HG03103 (cell line): ENCODE measurements around the gene ZNF492.
"Not testable (repeated sequence)": the region's sequence is repeated elsewhere in the genome, so short reads cannot be mapped to it uniquely, and the experiment has no call there.

Experiments
- ATAC-seq: cut with Tn5 transposase; IDR thresholded peaks from one replicate; pipeline ENCODE4 v1.9.1; 2021; ENCODE audit warnings: low read depth; ENCODE audit not compliant: unreplicated experiment

Gene ZNF492

DNA sequence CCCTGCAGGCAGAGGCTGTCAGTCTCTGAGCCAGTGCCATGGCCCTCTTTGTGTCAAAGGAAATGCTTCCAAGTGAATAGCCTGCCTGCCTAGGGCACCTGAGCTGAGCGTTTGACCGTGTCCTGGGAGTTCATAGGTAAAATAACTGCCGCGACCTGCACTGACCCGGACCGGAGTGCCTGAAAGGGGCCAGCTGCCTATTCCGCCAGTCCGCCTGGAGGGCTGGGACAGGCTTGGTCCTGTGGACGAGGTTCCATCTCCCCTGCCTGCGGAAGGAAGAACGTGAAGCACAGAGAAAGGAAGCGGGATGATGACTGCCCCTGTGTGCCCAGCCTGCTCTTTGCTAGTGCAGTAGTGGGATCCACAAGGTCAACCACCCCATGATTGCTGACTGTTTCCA lies 17.5 kb upstream of the ZNF492 start:
- no peak for ATAC-seq

DNA sequence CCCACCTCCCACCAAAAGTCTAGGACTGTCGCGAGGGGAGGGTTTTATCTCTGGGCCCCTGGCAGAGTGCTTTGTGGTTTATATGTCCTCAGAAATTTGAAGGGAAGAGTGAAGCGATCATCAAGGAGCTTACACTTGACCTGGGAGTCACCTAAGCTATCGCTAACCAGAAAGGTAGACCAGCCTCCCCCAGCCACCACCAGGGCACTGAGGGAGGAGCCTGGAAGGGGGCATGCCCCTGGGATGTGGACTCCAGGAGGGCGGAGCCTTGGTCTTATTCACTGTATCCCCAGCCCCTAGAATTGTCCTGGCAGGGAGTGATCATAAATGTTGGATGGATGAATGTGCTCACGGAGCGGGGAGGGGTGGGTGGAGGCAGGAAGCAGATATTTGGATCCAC lies 16.9 kb upstream of the ZNF492 start:
- ATAC-seq: not testable (repeated sequence)

DNA sequence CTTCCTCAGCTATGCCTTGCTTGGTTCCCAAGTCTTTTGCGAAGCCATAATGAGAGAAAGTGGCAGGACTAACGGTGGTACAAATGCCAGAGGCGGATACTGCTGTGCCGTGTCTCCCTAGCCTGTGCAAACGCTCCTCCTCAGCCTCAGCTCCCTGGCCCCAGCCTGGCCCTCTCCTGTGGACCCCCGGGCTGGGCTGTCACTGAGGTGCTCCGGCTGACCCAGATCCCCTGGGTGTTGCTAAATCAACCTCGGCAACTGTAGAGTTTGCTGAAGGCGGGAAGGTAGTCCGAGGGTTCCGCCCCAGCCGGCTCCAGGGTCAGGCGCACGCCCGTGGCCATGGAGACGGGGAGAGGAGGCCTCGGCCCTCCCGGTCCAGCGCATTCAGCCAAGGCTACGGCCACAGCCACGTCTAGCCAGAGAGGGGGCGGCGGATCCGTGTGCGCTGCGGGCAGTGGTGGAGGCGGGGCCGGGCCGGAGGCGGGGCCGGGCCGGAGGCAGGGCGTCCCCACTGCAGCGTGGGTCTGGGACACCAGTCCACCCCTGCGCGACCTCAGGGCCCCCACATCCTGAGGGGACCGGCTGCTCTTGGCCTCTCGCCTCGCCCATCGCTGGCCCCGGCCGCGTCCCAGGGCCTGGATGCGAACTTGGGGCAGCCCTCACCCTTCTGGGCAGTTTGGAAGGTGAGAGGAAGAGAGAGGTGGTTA lies 16.4 kb upstream of the ZNF492 start:
- ATAC-seq: no peak

DNA sequence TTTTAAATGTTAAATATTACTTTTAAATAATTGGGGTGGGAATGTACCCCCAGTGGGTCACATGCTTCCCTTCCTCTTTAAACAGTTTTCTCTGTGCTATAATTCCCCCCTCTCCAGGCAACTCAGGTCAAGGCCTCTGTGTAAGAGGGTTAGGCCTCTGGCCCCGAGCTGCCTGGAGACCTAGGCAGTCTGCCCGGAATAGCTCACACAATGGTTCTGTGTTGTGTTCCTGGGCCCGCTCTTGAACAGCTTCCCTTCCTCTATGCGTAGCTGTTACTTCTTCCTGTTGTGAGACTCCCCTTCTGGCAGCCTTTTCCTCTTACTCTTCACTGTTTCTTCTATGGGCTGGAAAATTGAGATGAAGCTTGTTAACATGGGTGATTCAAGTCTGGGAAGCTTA lies 14.8 kb upstream of the ZNF492 start:
- no peak for ATAC-seq

DNA sequence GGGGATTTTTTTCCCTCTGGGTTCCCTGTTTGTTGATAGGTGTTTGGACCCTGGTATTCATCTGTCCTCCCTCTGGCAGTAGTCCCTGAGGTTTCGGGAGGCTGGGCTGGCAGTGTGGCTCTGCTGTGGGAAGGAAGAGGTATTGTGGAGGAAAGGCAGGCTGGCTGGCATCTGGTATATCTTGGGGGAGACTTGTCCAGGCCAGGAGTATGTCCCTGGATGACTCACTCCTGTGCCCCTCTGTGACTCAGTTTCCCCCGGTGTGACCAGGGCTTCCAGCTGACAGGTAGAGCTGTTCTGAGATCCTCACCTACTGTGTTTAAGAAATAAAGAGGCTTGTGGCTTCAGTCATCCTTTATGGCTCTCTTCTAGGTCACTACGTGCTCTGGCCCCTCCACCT lies 14.2 kb upstream of the ZNF492 start:
- ATAC-seq: no peak

DNA sequence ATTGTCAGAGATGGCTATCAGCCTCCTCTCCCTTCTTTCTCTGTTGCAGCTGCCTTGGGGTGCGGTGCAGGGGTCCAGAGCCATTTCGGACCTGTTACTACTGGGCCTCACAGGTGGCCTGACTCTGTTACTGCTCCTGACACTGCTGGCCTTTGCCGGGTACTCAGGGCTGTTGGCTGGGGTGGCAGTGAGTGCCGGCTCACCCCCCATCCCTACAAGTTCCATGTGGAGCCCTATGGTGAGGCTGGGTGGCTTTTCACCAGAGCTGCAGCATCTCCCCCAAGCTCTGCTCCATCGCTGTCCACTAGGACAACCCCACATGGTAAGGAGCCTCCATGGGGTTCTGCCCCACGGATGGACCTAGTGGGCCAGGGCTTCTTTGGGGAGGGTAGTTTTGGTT lies 13.7 kb upstream of the ZNF492 start:
- no peak for ATAC-seq

DNA sequence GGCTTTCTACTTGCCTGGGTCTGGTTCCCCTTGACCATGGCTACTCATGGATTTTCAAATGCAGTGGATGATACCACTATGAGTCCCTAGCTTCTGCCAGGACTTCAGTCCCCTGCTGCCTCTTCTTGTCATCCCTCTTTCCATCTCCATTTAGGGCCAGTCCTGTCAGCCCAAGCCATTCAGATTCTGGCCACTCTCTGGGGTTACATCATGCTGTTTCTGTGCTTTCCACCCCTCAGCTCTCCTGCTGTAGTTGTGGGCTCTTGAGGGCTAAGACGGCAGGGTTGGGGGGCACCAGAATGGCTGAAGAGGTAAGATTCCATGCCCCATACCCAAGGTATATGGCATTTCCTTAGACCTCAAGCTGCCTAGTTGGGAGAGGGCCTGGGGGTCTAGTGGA lies 13.2 kb upstream of the ZNF492 start:
- ATAC-seq: no peak

DNA sequence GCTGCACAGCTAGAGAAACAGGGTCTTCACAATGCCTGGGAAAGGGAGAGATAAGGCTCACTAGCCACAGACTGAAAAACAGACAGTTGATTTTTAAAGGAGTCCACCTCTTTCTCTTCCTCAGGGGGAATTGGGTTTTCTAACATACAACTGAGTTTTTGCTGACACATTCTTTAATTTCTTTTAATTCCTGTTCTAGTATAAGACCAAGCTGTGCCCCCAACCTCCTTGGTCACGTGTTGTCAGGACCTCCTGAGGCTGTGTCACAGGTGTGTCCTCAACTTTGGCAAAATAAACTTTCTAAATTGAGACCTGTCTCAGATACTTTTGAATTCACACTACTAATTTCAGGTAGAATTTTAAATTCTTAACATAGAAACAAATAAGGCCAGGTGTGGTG lies 12.1 kb upstream of the ZNF492 start:
- ATAC-seq: no peak

DNA sequence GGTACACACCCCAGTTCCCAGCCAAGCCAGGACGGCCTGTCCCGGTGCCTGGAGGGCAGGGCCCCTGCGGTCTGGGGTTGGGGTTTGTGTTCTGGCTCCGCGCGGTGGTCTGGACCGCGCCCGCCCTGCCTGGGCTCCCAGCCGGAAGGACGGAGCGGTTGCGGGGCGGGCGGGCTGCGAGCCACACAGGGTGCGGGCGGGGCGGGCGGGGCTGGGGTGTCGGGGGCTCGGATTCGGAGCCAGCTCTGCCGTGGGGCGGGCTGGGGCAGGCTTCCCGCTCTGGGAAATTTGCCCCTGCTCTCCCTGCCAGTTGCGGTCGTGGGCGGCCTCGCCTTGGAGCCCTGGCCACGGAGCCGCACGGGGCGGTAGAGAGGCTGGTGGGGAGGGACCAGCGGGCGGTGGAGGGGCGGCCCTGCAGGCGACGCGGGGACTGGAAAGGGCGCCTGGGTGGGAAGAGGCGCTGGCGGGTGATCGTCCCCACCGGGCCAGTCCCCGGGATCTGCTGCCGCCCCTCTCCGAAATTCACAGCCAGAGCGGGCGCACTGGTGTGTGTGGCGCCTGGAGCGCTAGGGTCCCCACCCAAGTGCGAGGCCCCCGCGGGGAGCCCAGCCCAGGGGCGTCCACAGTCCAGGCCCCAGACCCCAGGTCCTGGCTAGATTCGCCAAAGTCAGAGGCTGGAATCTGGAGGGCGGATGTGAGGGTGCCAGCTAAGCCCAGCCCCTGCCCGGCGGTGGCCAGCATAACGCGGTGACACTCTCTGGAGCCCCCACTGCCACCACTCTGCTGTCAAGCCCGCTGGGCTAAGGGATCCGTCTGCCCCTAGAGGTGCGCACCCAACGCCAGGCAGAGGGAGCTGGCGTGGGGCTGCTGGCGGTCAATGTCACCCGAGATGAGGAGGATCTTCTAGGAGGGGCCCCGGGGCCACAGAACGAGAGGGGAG lies 11.0 kb upstream of the ZNF492 start:
- ATAC-seq: no peak

DNA sequence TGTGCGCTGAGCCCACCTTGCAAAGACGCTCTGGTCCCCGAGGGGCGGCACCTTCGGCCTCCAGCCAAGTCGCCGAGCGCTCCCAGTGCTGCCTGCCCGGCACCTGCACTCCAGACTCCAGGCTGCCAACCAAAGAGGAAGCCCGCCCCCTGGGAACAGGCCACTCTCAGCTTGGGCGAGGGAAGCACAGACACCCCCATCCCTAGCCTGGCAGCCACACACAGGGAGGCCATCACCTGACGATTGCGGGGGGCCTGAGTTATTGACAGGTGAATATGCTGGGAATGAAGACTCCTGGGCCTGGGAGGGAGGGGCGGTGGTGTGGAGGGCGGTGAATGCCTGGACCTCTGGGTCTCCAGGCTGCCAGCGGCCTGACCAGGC lies 10.3 kb upstream of the ZNF492 start:
- no peak for ATAC-seq

DNA sequence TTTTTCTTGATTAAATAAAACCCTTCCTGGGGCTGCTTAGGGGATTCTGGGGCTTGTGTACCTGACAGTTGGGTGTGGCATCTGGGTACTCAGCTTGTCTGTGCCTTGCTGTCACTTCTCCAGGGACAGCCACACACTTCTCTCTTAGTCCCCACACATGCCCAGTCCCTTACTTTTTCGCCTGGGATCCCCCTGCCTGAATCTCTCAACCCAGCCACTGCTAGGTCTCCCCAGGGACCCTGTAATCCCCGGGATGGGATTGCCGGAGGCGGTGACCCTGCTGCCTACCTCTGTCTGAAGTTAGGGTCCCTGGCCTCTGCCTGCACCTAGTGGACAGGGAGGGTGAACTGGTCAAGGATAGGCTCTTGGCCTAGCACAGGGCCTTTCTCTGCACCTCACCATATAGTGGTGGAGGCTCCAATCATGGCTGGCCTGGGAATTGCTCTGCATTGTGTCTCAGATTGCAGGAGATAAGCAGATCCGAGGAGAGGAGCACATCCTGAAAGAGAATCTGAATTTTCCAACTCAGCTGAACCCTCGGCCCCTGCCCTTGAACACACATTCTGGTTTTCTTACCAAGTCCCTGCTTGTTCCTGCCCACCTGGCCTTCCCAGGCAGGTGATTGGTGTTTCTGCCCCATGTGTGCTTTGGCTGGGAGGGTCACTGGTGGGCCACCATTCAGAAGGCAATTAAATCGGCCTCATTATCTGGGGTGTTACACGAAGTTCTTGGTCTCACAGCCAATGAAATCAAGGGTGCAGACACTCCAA lies 8.7 kb upstream of the ZNF492 start:
- no peak for ATAC-seq

DNA sequence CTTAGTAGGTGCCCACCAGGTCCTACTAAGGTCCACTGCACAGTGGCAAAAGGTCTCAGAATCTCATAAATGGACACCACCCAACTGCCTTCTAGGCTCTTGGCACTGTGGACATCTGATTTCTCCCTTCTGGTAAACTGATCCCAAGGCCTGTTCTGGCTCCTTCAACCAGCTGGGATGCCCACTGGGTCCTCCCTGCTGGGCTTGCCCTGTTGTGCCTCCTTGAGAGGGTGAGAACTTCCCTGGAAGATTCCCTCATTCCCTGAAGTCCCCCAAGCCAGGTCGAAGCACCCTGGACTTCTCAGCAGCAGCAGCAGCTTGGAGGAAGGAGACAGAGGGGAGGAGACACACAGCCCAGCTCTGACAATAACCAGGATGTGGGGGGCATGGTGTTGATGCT lies 6.6 kb upstream of the ZNF492 start:
- no peak for ATAC-seq

DNA sequence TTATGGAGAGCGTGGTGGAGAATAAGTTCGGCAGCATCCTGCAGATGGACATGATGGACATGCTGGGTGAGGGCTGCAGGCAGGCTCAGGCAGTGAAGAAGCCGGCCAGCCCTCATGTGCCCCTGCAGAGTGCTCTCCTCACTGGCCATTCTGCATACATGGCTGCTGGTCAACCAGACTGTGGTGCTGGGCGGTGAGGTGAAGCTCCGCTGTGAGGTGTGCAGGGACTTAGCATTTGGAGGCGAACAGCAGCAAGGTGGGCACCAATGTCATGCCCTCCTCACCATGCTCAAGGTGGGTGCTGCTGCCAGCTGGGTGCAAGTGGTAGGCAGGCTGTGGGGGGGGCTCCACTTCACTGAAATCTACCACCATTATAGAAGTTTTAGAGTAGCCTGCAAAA lies 5.7 kb upstream of the ZNF492 start:
- ATAC-seq: no peak

DNA sequence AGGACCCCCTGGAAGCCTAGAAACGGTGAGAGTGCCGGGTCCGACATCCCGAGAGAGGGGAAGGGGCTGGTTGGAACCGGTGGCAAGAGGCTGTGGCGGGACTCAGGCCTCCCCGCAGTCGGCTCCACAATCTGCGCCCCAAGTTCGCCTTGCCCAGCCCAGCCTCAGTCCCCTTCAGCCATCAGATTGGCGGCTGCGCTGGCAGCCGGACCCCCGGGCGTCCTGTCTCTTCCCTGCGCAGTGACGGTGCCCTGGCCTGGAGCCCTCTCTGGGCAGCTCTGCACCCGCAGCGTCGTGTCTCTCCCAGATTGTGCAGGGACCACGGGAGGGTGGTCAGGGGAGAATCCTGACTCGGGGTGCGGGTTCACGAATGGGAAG lies 315 bp downstream of the ZNF492 start:
- no peak for ATAC-seq

DNA sequence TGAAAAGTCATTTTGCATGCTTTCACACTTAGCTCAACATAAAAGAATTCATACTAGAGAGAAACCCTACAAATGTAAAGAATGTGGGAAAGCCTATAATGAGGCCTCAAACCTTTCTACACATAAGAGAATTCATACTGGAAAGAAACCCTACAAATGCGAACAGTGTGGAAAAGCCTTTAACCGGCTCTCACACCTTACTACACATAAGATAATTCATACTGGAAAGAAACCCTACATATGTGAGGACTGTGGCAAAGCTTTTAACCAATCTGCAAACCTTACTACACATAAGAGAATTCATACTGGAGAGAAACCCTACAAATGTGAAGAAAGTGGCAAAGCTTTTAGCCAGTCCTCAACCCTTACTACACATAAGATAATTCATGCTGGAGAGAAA lies 51.4 kb downstream of the ZNF492 start:
- ATAC-seq: not testable (repeated sequence)

DNA sequence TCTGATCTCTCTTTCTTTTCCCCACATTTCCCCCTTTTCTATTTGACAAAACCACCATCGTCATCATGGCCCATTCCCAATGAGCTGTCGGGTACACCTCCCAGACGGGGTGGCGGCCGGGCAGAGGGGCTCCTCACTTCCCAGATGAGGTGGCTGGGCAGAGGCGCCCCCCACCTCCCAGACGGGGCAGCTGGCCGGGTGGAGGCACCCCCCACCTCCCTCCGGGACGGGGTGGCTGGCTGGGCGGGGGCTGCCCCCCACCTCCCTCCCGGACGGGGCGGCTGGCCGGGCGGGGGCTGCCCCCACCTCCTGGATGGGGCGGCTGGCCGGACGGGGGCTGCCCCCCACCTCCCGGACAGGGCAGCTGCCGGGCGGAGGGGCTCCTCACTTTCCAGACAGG lies 68.5 kb downstream of the ZNF492 start:
- ATAC-seq: not testable (repeated sequence)

DNA sequence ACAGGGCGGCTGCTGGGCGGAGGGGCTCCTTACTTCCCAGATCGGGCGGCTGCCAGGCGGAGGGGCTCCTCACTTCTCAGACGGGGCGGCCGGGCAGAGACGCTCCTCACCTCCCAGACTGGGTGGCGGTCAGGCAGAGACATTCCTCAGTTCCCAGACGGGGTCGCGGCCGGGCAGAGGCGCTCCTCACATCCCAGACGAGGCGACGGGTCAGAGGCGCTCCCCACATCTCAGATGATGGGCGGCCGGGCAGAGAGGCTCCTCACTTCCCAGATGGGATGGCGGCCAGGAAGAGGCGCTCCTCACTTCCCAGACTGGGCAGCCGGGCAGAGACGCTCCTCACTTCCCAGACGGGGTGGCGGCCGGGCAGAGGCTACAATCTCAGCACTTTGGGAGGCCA lies 69.0 kb downstream of the ZNF492 start:
- ATAC-seq: not testable (repeated sequence)

DNA sequence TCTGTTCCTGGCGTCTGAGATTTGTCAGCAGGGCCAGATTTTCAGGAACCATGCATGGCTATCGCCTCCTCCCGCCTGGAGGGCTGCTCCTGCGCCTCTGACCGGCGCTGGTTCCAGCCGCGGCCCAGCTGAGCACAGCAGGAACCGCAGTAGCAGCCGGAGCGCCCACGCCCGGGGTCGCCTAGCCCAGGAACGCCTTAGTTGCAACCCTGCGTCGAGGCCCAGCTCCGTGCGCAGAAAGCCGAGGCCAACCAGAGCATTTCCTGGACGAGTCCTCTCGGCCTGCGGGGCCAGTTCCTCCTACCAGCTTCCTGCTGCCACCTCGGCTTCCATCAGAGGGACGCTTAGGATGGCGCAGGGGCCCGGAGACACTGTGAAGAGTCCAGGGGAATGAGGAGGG lies 74.9 kb downstream of the ZNF492 start:
- no peak for ATAC-seq
